Fibroblast of skin of left biceps (primary cell): ENCODE measurements around the gene SERGEF.

Experiments used
- DNase-seq, 2 experiments: peaks; one replicate each; pipeline ENCODE4 v3.0.0-alpha.2; 2013; ENCODE audit warnings: low read depth in 2 of 2

The SERGEF gene

GRCh38 chr11:17861036-17861755 is 151.7 kb downstream of the SERGEF start:
- DNase-seq, result no peak

- DNase-seq, result no peak
Measured at GRCh38 chr11:17859552-17859951, 153.3 kb downstream of the SERGEF start.

DNA sequence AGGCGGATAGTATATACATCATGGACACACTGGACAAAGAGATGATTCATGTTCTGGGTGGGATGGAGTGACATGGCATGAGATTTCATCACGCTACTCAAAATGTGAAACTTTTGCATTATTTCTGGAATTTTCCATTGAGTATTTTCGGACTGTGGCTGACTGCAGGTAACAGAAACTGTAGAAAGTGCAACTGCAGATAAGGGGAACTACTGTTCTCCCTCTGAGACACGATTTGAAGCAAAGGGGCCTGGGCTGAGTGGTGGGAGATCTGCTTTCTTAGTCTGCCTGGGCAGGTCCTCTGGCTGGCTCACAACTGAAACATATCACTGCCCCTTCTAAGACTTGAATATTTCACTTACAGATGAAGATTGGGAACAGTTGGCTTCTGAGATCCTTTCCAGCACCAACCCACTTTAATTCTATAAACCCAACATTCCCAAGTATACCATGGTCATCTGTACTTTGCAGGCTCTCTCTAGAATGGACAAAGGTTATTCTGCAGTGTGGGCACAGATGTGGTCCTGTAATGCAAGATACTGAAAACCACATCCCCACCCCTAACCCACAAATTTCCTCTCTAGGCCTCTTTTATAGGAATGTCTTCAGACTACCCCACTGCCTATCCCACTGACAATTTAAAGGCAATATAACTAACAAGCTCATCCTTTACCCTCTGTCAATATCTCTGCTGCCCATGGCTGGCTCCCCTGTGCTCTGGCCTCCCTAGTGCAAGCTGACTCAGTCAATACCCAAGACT is 157.1 kb downstream of the SERGEF start:
- DNase-seq, result no peak

GRCh38 chr11:17853280-17853679 is 159.6 kb downstream of the SERGEF start:
- DNase-seq, result no peak

GRCh38 chr11:17852246-17852645 is 160.6 kb downstream of the SERGEF start:
- no peak for DNase-seq

DNA sequence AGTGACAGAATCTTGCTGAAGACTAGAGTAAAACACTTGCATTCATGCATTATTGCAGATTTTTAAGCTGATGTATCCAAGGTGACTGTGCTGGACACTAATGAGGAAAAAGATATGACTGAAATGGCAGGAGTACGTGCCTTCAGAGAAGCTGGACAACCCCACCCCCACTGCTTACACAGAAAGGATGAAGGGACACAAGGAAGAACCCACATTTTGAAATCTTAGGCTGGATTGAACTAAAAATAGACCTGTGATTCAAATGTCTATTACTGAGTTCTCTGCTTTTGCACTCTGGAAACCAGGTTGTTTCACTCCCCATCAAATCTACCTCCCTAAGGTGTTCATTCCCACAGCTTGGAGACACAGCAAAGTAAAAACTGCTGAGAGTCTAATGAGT is 161.2 kb downstream of the SERGEF start:
- DNase-seq, result no peak

DNA sequence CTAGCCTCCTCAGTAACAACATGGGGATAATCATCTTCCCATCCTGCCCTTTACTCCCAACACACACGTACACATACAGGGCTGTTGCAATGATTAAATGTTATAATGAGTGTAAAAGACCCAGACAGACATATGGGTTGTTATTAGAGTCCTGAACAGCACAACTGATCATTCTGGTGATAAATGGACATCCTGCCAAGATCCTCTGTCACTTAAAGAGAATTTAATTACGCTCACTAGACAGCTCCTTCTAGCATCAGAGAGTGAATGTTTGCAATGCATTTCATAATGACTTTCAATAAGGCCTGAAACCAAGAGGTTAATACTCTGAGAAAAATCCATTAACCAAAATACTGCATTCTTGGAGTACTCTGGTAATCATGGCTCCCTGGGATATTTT is 162.5 kb downstream of the SERGEF start:
- no peak for DNase-seq

DNA sequence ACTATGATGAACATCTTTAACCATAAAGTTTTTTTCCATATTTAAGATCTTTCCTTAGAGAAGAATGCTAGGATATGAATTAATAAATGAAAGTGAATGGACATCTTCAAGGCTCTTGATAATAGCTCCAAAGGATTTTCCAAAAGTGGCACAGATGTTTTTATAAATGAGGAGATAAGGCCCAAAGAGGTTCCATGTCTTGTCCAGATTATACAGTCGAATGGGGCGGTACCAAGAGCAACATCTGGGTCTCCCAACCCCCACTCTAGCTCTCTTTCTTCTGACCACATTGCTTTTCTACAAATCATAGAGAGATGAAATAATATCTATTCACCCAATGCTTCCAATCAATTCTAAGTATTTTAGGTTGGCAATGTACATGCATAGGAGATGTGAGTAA is 164.1 kb downstream of the SERGEF start:
- DNase-seq, result no peak

DNA sequence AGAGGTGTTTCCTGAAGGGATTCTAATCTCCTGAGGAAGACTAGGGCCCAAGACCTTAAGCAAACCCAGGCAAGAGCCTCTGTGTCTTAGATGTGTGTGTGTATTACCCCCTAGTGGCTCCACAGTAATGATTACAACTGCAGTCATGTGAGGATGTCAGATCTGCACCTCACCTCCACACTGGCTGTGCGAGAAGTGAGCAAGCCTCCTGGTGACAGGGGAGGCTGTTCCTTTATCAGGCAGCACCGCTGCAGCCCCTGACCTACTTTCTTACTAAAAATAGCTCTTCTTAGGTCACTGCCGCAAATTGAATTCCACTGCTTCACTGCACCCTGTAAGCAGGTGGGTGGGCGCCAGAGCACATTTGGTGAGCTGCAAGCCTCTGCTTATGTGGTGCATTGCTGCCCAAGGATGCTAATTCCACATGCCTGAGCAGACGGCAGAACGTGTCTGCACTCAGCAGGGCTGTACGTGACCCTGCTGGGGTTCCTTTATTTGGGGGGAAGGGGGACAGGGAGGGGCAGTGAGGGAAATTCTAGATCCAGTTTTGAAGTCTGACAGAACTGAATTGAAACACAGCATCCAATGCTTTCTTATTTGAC is 165.9 kb downstream of the SERGEF start:
- DNase-seq, result no peak

DNA sequence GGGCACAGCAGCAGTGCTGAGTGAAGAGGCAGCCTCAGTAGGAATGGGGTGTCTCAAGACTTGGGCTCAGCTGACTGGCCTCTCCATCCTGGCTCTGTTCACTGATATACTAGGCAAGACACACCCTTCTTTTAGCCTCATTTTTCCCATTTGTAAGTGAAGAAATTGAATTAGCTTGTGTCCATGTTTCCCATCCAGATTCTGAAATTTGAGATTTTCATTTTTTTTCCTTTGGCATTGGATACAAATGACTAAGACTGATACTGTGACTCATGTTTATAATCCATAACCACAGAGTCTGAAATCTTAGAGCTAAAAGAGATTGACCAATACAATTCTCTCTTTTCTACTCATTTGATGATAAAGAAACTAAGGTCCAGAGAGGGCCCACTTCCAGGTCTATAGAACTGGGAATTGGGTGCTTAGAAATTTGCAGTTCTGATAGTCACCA is 167.4 kb downstream of the SERGEF start:
- DNase-seq, result peak; percentile 46 to 62

- DNase-seq, result no peak
Measured at GRCh38 chr11:17840101-17840548, 172.7 kb downstream of the SERGEF start.

DNA sequence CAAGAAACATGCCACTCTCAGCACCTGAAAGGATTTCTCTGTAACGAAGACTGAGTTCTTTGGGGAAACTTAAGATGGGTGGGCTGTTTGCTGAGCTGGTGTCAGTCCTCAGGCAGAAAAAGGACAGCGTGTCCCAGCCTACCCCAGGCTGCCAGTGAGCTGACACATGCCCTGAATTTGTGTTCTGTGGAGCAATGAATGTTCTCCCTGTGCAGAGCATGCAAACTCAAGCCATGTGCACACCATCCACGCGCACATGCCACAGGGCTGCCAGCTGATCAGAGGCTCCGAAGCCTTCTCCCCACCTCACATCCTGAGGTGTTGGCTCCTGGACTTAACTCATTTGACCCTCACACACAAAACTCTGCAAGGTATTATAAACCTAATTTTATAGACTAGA is 173.4 kb downstream of the SERGEF start:
- no peak for DNase-seq

DNA sequence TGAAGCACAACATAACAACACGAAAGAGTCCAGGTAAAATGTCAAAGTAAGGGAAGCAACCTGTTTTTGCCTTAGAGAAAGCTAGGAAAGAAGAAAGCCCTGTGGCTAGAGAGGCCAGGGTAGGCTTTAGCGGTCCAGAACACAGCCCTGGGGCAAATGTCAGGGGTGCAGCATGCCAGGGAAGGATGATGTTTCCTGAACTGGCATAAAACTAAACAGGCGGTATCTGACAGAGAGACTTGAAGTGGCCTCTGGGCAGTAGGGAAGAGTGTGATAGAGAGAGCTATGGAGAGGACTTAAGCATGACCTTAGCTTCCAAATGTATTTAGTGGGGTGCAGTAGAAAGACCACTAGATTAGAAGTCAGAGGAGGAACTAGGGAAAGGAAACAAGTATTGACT is 174.7 kb downstream of the SERGEF start:
- DNase-seq, result no peak

DNA sequence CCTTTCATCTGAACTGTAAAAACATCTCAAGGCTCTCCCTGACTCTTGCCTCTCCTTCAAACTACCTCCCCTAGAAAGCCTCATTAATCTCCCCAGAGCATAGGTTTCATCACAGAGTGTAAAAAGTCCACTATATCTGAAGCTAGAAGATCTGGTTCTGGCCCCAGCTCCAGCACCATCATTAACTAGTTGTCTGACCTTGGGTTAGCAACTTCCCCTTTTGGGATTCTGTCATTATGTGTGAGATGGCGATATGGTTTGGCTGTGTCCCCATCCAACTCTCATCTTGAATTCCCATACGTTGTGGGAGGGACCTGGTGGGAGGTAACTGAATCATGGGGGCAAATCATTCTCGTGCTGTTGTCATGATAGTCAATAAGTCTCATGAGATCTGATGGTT is 181.0 kb downstream of the SERGEF start:
- DNase-seq, result no peak

GRCh38 chr11:17831228-17831627 is 181.6 kb downstream of the SERGEF start:
- DNase-seq, result no peak

DNA sequence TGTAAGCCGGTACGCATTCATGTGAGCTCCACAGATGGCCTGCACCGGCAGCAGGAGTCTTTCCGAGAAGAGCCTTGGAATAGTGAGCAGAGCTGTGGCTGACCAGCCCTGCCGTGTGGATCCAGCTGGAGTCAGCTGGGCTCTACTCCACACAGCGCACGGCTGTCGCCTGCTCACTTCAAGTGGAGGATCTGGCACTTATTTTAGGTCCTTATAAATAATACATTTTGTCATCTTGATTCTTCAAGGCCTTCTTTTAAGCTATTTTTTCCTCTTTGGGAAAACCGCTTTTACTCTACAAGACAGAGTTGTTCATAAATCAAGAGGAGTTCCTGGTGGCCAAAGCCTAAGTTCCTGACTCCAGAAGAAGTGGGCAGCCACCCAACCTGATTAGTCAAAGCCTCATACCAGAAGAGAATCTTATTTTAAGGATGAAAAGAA is 184.5 kb downstream of the SERGEF start:
- DNase-seq, result no peak

GRCh38 chr11:17827006-17827405 is 185.8 kb downstream of the SERGEF start:
- DNase-seq, result no peak

- DNase-seq, result no peak
Measured at GRCh38 chr11:17822401-17822781, 190.5 kb downstream of the SERGEF start.

GRCh38 chr11:17821648-17822400 is 191.0 kb downstream of the SERGEF start:
- peak; percentile 28 to 40 for DNase-seq

GRCh38 chr11:17816232-17816931 is 196.5 kb downstream of the SERGEF start:
- no peak for DNase-seq

DNA sequence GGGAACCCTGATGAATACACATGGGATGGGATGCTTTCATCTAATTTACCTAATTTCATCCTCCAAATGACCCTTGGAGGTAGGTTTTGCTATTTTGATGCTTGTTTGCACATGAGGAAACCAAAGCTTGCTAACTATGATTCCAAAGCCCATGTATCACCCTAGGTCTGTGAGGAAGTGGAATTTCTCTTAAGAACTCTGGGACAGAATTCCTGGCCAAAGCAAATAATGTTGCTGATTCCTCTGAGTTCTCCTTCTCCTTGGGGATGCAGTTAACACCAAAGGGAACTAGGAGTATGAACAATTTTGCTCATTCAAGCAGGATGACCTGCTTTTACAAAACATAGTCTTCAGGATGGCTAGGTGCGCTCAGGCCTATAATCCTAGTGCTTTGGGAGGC is 198.3 kb downstream of the SERGEF start:
- DNase-seq, result no peak
